SK-N-SH treated with all-trans-retinoic acid at 6 μM for 48 hours (cell line): ENCODE measurements around the gene MMP24.

ENCODE experiments used
- ATAC-seq: fragments of 200-7000 bp; cut with Tn5 transposase; 3 replicates; pipeline ENCODE4 v1.9.1; 2020; ENCODE audit warnings: mild to moderate bottlenecking, moderate library complexity
- ARNTL ChIP-seq: fragments of 450-650 bp; formaldehyde crosslinking; IDR thresholded peaks from 2 replicates; pipeline ENCODE4 v1.5.0; 2020; ENCODE audit warnings: low read depth, mild to moderate bottlenecking, moderate library complexity, borderline replicate concordance
- BACH2 ChIP-seq: fragments of 250-450 bp; sonication (Bioruptor Pico); IDR thresholded peaks from 2 replicates; pipeline ENCODE4 v1.9.0; 2021; ENCODE audit warnings: mild to moderate bottlenecking, borderline replicate concordance
- CSDC2 ChIP-seq: fragments of 250-450 bp; sonication (Bioruptor Pico); IDR thresholded peaks from 2 replicates; pipeline ENCODE4 v1.5.0; 2020; ENCODE audit warnings: mild to moderate bottlenecking, moderate library complexity
- ESRRG ChIP-seq: fragments of 250-450 bp; sonication (Bioruptor Pico); IDR thresholded peaks from 2 replicates; pipeline ENCODE4 v1.6.1; 2021; ENCODE audit warnings: mild to moderate bottlenecking
- GLIS3 ChIP-seq: fragments of 250-450 bp; sonication (Bioruptor Pico); IDR thresholded peaks from 2 replicates; pipeline ENCODE4 v1.5.0; 2020; ENCODE audit warnings: mild to moderate bottlenecking, moderate library complexity
- ISL1 ChIP-seq: fragments of 250-450 bp; sonication (Bioruptor Pico); IDR thresholded peaks from 2 replicates; pipeline ENCODE4 v2.1.2; 2022; ENCODE audit warnings: mild to moderate bottlenecking, moderate library complexity
- POU6F1 ChIP-seq: fragments of 250-450 bp; sonication (Bioruptor Pico); IDR thresholded peaks from 2 replicates; pipeline ENCODE4 v1.8.0; 2021; ENCODE audit warnings: low read depth, mild to moderate bottlenecking, moderate library complexity, borderline replicate concordance
- PPARA ChIP-seq: fragments of 250-450 bp; sonication (Bioruptor Pico); IDR thresholded peaks from 2 replicates; pipeline ENCODE4 v1.5.0; 2020; ENCODE audit warnings: mild to moderate bottlenecking, borderline replicate concordance
- RARB ChIP-seq: fragments of 250-450 bp; sonication (Bioruptor Pico); IDR thresholded peaks from 2 replicates; pipeline ENCODE4 v1.8.0; 2021; ENCODE audit warnings: mild to moderate bottlenecking, moderate library complexity
- SNAI2 ChIP-seq: fragments of 250-450 bp; sonication (Bioruptor Pico); IDR thresholded peaks from 2 replicates; pipeline ENCODE4 v1.5.0; 2020; ENCODE audit warnings: mild to moderate bottlenecking, moderate library complexity
- TCF4 ChIP-seq: fragments of 250-450 bp; sonication (Bioruptor Pico); IDR thresholded peaks from 2 replicates; pipeline ENCODE4 v1.8.0; 2021; ENCODE audit warnings: mild to moderate bottlenecking, moderate library complexity, borderline replicate concordance
- TOX ChIP-seq: fragments of 250-450 bp; sonication (Bioruptor Pico); IDR thresholded peaks from 2 replicates; pipeline ENCODE4 v1.8.0; 2021; ENCODE audit warnings: mild to moderate bottlenecking, moderate library complexity, borderline replicate concordance
- ZC3H10 ChIP-seq: fragments of 250-450 bp; sonication (Bioruptor Pico); IDR thresholded peaks from 2 replicates; pipeline ENCODE4 v1.5.1; 2021; ENCODE audit warnings: mild to moderate bottlenecking, moderate library complexity
- ZFP3 ChIP-seq: fragments of 250-450 bp; sonication (Bioruptor Pico); IDR thresholded peaks from 2 replicates; pipeline ENCODE4 v1.5.0; 2020; ENCODE audit warnings: mild to moderate bottlenecking, moderate library complexity
- ZFP30 ChIP-seq: fragments of 450-650 bp; formaldehyde crosslinking; IDR thresholded peaks from 2 replicates; pipeline ENCODE4 v1.5.0; 2022; ENCODE audit warnings: mild to moderate bottlenecking, moderate library complexity
- ZNF565 ChIP-seq: fragments of 450-650 bp; formaldehyde crosslinking; conservative IDR thresholded peaks from 2 replicates; pipeline ENCODE4 v1.5.0; 2020; ENCODE audit warnings: low read depth, mild to moderate bottlenecking, moderate library complexity
- ZNF70 ChIP-seq: fragments of 450-650 bp; formaldehyde crosslinking; IDR thresholded peaks from 2 replicates; pipeline ENCODE4 v1.5.0; 2020; ENCODE audit warnings: mild to moderate bottlenecking, moderate library complexity
- ZNF8 ChIP-seq: fragments of 450-650 bp; formaldehyde crosslinking; IDR thresholded peaks from 2 replicates; pipeline ENCODE4 v1.5.0; 2020; ENCODE audit warnings: mild to moderate bottlenecking, moderate library complexity
- TF ChIP-seq, protein P1 (sequence below): fragments of 250-450 bp; sonication (Bioruptor Pico); IDR thresholded peaks from 2 replicates; pipeline ENCODE4 v1.5.0; 2020; ENCODE audit warnings: mild to moderate bottlenecking, moderate library complexity
- TF ChIP-seq, protein P2 (sequence below): fragments of 250-450 bp; sonication (Bioruptor Pico); IDR thresholded peaks from 2 replicates; pipeline ENCODE4 v1.5.1; 2021; ENCODE audit warnings: mild to moderate bottlenecking, moderate library complexity
- TF ChIP-seq, protein P3 (sequence below): fragments of 250-450 bp; sonication (Bioruptor Pico); IDR thresholded peaks from 2 replicates; pipeline ENCODE4 v1.8.0; 2020; ENCODE audit warnings: mild to moderate bottlenecking, moderate library complexity, borderline replicate concordance

Gene MMP24

DNA sequence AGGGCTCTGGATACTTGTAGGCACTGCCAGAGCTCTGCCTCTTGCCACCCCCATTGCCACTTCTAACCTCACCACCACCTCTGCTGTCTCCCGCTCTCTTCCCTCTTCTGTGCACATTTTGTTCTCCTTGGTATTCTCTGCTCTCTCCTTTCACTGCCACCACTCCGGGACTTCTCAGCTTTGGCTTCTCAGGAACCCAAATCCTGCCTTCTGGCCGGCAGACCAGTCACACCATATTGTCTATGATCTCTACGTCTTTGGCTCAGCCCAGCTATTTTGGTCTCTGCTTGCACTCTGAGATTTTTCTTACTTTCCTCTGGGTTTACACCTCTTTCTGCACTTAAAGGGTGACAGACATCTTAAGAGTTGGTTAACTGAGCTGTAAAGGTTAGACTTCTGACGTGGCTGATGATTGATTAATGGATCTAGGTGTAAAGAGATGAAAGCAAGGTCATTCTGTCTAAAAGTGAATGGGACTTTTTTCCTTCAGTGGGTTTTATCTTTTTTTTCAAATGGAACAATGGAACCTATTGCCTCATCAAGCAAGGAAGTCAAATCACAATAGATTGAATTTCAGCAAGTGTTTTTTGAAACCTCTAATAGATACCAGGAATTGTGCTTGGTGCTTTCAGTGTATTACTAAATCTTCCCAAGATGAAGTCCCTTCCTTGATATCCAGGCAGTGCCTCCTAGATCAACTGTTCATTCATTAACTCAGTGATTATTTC, 13.8 kb downstream of the MMP24 start:
- ATAC-seq = no peak
- TF ChIP-seq, protein P1, sequence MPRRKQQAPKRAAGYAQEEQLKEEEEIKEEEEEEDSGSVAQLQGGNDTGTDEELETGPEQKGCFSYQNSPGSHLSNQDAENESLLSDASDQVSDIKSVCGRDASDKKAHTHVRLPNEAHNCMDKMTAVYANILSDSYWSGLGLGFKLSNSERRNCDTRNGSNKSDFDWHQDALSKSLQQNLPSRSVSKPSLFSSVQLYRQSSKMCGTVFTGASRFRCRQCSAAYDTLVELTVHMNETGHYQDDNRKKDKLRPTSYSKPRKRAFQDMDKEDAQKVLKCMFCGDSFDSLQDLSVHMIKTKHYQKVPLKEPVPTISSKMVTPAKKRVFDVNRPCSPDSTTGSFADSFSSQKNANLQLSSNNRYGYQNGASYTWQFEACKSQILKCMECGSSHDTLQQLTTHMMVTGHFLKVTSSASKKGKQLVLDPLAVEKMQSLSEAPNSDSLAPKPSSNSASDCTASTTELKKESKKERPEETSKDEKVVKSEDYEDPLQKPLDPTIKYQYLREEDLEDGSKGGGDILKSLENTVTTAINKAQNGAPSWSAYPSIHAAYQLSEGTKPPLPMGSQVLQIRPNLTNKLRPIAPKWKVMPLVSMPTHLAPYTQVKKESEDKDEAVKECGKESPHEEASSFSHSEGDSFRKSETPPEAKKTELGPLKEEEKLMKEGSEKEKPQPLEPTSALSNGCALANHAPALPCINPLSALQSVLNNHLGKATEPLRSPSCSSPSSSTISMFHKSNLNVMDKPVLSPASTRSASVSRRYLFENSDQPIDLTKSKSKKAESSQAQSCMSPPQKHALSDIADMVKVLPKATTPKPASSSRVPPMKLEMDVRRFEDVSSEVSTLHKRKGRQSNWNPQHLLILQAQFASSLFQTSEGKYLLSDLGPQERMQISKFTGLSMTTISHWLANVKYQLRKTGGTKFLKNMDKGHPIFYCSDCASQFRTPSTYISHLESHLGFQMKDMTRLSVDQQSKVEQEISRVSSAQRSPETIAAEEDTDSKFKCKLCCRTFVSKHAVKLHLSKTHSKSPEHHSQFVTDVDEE (CRISPR knock-in tag) = no peak
- TF ChIP-seq ZC3H10 (CRISPR knock-in tag) (no peak), CSDC2 (CRISPR knock-in tag) (no peak)
- TF ChIP-seq, protein P2, sequence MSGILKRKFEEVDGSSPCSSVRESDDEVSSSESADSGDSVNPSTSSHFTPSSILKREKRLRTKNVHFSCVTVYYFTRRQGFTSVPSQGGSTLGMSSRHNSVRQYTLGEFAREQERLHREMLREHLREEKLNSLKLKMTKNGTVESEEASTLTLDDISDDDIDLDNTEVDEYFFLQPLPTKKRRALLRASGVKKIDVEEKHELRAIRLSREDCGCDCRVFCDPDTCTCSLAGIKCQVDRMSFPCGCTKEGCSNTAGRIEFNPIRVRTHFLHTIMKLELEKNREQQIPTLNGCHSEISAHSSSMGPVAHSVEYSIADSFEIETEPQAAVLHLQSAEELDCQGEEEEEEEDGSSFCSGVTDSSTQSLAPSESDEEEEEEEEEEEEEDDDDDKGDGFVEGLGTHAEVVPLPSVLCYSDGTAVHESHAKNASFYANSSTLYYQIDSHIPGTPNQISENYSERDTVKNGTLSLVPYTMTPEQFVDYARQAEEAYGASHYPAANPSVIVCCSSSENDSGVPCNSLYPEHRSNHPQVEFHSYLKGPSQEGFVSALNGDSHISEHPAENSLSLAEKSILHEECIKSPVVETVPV (CRISPR knock-in tag) = no peak

DNA sequence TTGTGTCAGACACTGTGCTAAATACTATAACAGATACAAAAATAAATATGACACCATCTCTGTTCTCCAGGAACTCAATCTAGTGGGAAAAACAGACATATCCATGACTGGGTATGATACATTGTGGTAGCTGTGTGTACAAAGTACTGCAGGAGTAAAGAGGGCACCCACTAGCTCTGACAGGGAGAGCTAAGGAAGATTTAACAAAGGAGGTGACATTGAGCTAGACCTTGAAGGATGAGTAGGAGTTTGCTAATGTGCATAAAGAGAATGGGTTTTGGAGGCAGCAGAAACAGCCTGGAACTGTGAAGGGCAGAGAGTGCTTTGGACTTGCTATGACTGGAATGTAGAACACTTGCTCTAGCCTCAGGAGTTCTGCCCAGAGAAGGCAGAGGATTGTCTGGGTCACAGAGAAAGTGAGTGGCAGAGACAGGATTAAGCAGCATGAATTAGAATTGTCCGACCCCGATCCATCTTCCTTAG, 14.4 kb downstream of the MMP24 start:
- peak; percentile 92 for TF ChIP-seq ZFP3 (CRISPR knock-in tag)
- no peak for TF ChIP-seq ZNF565 (CRISPR knock-in tag)

DNA sequence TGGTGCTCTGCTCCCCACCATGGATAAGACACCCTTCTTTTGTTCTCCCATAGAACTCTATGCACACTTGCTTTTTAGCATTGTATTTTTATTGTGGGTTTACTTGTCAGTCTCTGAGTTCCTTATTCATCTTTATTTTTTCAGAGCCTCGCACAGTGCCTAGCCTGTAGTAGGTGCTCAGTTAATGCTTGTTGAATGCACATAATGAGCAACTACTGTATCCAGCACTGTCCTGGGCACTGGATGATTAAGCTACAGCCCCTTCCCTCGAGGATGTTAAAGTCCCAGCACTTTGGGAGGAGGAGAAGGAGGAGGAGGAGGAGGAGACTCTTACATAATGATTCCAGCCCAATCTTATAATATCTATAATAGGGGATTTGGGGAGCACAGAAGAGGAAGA, 16.8 kb downstream of the MMP24 start:
- no peak for TF ChIP-seq TCF4
- no peak for TF ChIP-seq BACH2 (CRISPR knock-in tag)
- no peak for TF ChIP-seq SNAI2 (CRISPR knock-in tag)
- TF ChIP-seq PPARA (CRISPR knock-in tag) = no peak
- TF ChIP-seq, protein P3, sequence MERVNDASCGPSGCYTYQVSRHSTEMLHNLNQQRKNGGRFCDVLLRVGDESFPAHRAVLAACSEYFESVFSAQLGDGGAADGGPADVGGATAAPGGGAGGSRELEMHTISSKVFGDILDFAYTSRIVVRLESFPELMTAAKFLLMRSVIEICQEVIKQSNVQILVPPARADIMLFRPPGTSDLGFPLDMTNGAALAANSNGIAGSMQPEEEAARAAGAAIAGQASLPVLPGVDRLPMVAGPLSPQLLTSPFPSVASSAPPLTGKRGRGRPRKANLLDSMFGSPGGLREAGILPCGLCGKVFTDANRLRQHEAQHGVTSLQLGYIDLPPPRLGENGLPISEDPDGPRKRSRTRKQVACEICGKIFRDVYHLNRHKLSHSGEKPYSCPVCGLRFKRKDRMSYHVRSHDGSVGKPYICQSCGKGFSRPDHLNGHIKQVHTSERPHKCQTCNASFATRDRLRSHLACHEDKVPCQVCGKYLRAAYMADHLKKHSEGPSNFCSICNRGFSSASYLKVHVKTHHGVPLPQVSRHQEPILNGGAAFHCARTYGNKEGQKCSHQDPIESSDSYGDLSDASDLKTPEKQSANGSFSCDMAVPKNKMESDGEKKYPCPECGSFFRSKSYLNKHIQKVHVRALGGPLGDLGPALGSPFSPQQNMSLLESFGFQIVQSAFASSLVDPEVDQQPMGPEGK (CRISPR knock-in tag) = no peak
- no peak for TF ChIP-seq ESRRG (CRISPR knock-in tag)
- no peak for TF ChIP-seq RARB (CRISPR knock-in tag)
- no peak for ATAC-seq

More for the DNA sequence above, 14.4 kb downstream of the MMP24 start:
- no peak for ATAC-seq

DNA sequence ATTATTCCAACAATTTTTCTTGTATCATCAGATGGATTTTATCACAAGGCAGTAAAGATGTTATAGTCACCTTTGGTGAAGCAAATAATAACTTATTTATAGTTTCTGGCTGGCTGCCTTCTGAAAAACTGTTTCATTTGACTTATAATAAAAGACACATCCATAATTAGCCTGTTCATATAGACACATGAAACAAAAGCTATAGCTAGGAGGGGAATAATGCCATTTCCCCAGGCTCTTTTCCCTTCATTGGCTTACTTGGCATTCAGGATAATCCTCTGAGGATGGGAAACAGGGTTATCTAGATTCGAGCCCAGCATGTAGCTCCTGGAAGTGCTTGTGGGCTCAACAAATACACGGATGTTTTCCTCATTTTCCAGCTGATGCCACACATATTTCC, 17.5 kb downstream of the MMP24 start:
- ATAC-seq = no peak
- no peak for TF ChIP-seq ZFP3 (CRISPR knock-in tag)
- no peak for TF ChIP-seq ARNTL (CRISPR knock-in tag)
- no peak for TF ChIP-seq TOX
- TF ChIP-seq POU6F1 (CRISPR knock-in tag) = no peak
- TF ChIP-seq, protein P3 (CRISPR knock-in tag) = no peak
- no peak for TF ChIP-seq GLIS3 (CRISPR knock-in tag)
- TF ChIP-seq TCF4 = no peak
- no peak for TF ChIP-seq ZNF70 (CRISPR knock-in tag)
- TF ChIP-seq ISL1 = no peak
- no peak for TF ChIP-seq ESRRG (CRISPR knock-in tag)
- TF ChIP-seq CSDC2 (CRISPR knock-in tag) = no peak
- TF ChIP-seq ZFP30 = no peak
- TF ChIP-seq, protein P2 (CRISPR knock-in tag) = no peak
- TF ChIP-seq ZC3H10 (CRISPR knock-in tag) = no peak
- TF ChIP-seq PPARA (CRISPR knock-in tag) = no peak
- TF ChIP-seq BACH2 (CRISPR knock-in tag) = no peak
- TF ChIP-seq ZNF8 (CRISPR knock-in tag) = no peak
